Neural cell (in vitro differentiated cells): Measurements from ENCODE around the gene BTBD1. TPM values are rescaled to one million over a fixed set of nuclear protein-coding genes. Genes with fewer than 3 reads are reported as not detected.

Experiments used
- H2AFZ ChIP-seq: fragments of 200-600, 300-800 bp; sonication (generic), shearing (Covaris generic); 2 replicates; pipeline ENCODE4 v1.6.0; 2014; ENCODE audit warnings: low read depth, mild to moderate bottlenecking, antibody characterized with exemption, low read length, moderate library complexity
- H3F3A ChIP-seq: fragments of 200-600 bp; shearing (Covaris generic); 2 replicates; pipeline ENCODE4 v1.6.1; 2016; ENCODE audit warnings: mild to moderate bottlenecking, moderate library complexity, mixed read lengths, antibody characterized with exemption, low read length; ENCODE audit not compliant: insufficient read depth, poor library complexity, severe bottlenecking
- H3K27ac ChIP-seq: fragments of 200-600, 300-800 bp; sonication (generic), shearing (Covaris generic); 2 replicates; pipeline ENCODE4 v1.5.1; 2014; ENCODE audit warnings: mild to moderate bottlenecking, low read length, moderate library complexity
- H3K27me3 ChIP-seq: fragments of 300-800, 200-600 bp; sonication (generic), shearing (Covaris generic); 2 replicates; pipeline ENCODE4 v1.6.0; 2014; ENCODE audit warnings: mild to moderate bottlenecking, low read depth, low read length, moderate library complexity; ENCODE audit not compliant: insufficient read depth
- H3K36me3 ChIP-seq: fragments of 300-800, 200-600 bp; sonication (generic), shearing (Covaris generic); 2 replicates; pipeline ENCODE4 v1.5.1; 2014; ENCODE audit warnings: mild to moderate bottlenecking, antibody characterized with exemption, low read length, moderate library complexity; ENCODE audit not compliant: insufficient read depth
- H3K4me2 ChIP-seq: fragments of 300-800, 200-600 bp; sonication (generic), shearing (Covaris generic); 2 replicates; pipeline ENCODE4 v1.6.0; 2014; ENCODE audit warnings: mild to moderate bottlenecking, low read length
- H3K4me3 ChIP-seq: fragments of 300-800, 200-600 bp; sonication (generic), shearing (Covaris generic); 2 replicates; pipeline ENCODE4 v1.5.1; 2014; ENCODE audit warnings: mild to moderate bottlenecking, low read length, moderate library complexity
- H3K79me2 ChIP-seq: fragments of 200-600 bp; shearing (Covaris generic); replicated peaks from 2 replicates; pipeline ENCODE4 v1.6.0; 2014; ENCODE audit warnings: mild to moderate bottlenecking, low read length, moderate library complexity; ENCODE audit not compliant: insufficient read depth
- H3K9ac ChIP-seq: fragments of 300-800, 200-600 bp; sonication (generic), shearing (Covaris generic); 2 replicates; pipeline ENCODE4 v1.6.1; 2016; ENCODE audit warnings: mild to moderate bottlenecking, low read length, mixed read lengths
- H3K9me2 ChIP-seq: fragments of 200-600 bp; shearing (Covaris generic); 2 replicates; pipeline ENCODE4 v1.6.1; 2016; ENCODE audit warnings: mild to moderate bottlenecking, low read length, mixed read lengths; ENCODE audit not compliant: insufficient read depth
- H3K9me3 ChIP-seq: fragments of 200-600, 300-800 bp; sonication (generic), shearing (Covaris generic); 2 replicates; pipeline ENCODE4 v1.6.1; 2016; ENCODE audit warnings: mild to moderate bottlenecking, mixed run types, low read length, moderate library complexity, mixed read lengths
- H4K20me1 ChIP-seq: fragments of 200-600 bp; shearing (Covaris generic); 2 replicates; pipeline ENCODE4 v1.6.1; 2016; ENCODE audit warnings: mild to moderate bottlenecking, mixed run types; ENCODE audit not compliant: insufficient read depth
- EP300 ChIP-seq: fragments of 450-650 bp; conservative IDR thresholded peaks from 2 replicates; pipeline ENCODE4 v1.6.1; 2014; ENCODE audit warnings: antibody characterized with exemption, mild to moderate bottlenecking, moderate library complexity; ENCODE audit not compliant: poor library complexity, severe bottlenecking
- EZH2 ChIP-seq: fragments of 200-600, 300-800 bp; shearing (Covaris generic), sonication (generic); IDR thresholded peaks from 2 replicates; pipeline ENCODE4 v1.6.1; 2014; ENCODE audit warnings: antibody characterized with exemption, low read length, borderline replicate concordance, mild to moderate bottlenecking; ENCODE audit not compliant: insufficient read depth, poor library complexity, severe bottlenecking
- MXI1 ChIP-seq: fragments of 450-650 bp; conservative IDR thresholded peaks from 2 replicates; pipeline ENCODE4 v1.6.1; 2014; ENCODE audit warnings: antibody characterized with exemption, mild to moderate bottlenecking; ENCODE audit not compliant: poor library complexity, severe bottlenecking
- POLR2AphosphoS5 ChIP-seq: IDR thresholded peaks from 2 replicates; pipeline ENCODE4 v1.6.1; 2012
- RAD21 ChIP-seq: fragments of 450-650 bp; conservative IDR thresholded peaks from 2 replicates; pipeline ENCODE4 v1.6.1; 2014; ENCODE audit warnings: antibody characterized with exemption, mild to moderate bottlenecking, moderate library complexity
- SMC3 ChIP-seq: fragments of 450-650 bp; conservative IDR thresholded peaks from 2 replicates; pipeline ENCODE4 v1.6.1; 2014; ENCODE audit warnings: antibody characterized with exemption, mild to moderate bottlenecking, moderate library complexity; ENCODE audit not compliant: poor library complexity
- TAF1 ChIP-seq: IDR thresholded peaks from 2 replicates; pipeline ENCODE4 v1.6.1; 2012; ENCODE audit warnings: low read depth
- polyA plus RNA-seq: library from polyadenylated mRNA; depleted of rRNA; stranded (reverse); fragments of >200 nt; gene quantifications from 2 replicates; pipeline ENCODE4 v1.2.3, GENCODE V29; 2014
- TF ChIP-seq, protein P1 (sequence below): IDR thresholded peaks from 2 replicates; pipeline ENCODE4 v1.6.1; 2012; ENCODE audit warnings: borderline replicate concordance
- TF ChIP-seq, protein P2 (sequence below): fragments of 450-650 bp; IDR thresholded peaks from 2 replicates; pipeline ENCODE4 v1.5.1; 2014; ENCODE audit warnings: antibody characterized with exemption, mild to moderate bottlenecking, moderate library complexity; ENCODE audit not compliant: poor library complexity, severe bottlenecking

The BTBD1 gene
- polyA plus RNA-seq, 1 donor from 2014 or later: 153 TPM

DNA sequence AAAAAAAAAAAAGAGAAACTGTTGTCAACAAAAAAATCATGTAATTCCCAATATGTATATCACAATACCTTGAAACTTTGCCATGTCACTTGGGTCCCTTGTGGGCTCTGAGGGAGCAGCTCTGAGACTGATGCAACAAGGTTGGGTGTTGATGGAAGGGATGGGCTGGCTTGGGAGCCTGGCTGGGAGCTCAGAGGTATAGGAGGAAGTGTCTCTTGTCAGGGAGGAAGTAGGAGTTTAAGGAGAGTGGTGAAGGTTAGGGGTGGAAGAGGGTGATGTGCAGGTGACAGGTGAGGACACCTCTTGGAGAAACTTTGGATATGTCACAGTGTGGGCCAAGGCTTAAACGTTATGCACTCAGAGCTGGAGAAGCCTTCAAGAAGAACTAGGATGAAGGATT is 38.4 kb upstream of the BTBD1 start:
- Histone ChIP-seq H3K9ac (no peak overlapping the region), H3K9me3 (no peaks in the 10 kb centered on the region), H2AFZ (no peak overlapping the region), H3K9me2 (no peaks in the 10 kb centered on the region), H3K4me3 (no peak overlapping the region), H3F3A (no peaks in the 10 kb centered on the region), H3K4me2 (no peak overlapping the region), H3K79me2 (no peaks in the 10 kb centered on the region), H3K27ac (no peak overlapping the region), H3K27me3 (peaks cover 25% of the 10 kb centered on the region), H3K36me3 (peaks cover 5% of the 10 kb centered on the region), H4K20me1 (no peaks in the 10 kb centered on the region)
- no peak for TF ChIP-seq MXI1
- TF ChIP-seq SMC3: no peak
- TF ChIP-seq EZH2: no peak
- TF ChIP-seq EP300: no peak
- TF ChIP-seq, protein P1, sequence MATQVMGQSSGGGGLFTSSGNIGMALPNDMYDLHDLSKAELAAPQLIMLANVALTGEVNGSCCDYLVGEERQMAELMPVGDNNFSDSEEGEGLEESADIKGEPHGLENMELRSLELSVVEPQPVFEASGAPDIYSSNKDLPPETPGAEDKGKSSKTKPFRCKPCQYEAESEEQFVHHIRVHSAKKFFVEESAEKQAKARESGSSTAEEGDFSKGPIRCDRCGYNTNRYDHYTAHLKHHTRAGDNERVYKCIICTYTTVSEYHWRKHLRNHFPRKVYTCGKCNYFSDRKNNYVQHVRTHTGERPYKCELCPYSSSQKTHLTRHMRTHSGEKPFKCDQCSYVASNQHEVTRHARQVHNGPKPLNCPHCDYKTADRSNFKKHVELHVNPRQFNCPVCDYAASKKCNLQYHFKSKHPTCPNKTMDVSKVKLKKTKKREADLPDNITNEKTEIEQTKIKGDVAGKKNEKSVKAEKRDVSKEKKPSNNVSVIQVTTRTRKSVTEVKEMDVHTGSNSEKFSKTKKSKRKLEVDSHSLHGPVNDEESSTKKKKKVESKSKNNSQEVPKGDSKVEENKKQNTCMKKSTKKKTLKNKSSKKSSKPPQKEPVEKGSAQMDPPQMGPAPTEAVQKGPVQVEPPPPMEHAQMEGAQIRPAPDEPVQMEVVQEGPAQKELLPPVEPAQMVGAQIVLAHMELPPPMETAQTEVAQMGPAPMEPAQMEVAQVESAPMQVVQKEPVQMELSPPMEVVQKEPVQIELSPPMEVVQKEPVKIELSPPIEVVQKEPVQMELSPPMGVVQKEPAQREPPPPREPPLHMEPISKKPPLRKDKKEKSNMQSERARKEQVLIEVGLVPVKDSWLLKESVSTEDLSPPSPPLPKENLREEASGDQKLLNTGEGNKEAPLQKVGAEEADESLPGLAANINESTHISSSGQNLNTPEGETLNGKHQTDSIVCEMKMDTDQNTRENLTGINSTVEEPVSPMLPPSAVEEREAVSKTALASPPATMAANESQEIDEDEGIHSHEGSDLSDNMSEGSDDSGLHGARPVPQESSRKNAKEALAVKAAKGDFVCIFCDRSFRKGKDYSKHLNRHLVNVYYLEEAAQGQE: no peak
- no peak for TF ChIP-seq RAD21
- TF ChIP-seq TAF1: no peak
- TF ChIP-seq, protein P2, sequence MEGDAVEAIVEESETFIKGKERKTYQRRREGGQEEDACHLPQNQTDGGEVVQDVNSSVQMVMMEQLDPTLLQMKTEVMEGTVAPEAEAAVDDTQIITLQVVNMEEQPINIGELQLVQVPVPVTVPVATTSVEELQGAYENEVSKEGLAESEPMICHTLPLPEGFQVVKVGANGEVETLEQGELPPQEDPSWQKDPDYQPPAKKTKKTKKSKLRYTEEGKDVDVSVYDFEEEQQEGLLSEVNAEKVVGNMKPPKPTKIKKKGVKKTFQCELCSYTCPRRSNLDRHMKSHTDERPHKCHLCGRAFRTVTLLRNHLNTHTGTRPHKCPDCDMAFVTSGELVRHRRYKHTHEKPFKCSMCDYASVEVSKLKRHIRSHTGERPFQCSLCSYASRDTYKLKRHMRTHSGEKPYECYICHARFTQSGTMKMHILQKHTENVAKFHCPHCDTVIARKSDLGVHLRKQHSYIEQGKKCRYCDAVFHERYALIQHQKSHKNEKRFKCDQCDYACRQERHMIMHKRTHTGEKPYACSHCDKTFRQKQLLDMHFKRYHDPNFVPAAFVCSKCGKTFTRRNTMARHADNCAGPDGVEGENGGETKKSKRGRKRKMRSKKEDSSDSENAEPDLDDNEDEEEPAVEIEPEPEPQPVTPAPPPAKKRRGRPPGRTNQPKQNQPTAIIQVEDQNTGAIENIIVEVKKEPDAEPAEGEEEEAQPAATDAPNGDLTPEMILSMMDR: no peak
- no peak for TF ChIP-seq POLR2AphosphoS5

- H3K9me2 ChIP-seq: no peaks in the 10 kb centered on the region
- peaks cover 25% of the 10 kb centered on the region for H3K27me3 ChIP-seq
- H3K9me3 ChIP-seq: no peaks in the 10 kb centered on the region
Observed at GRCh38 chr15:83104141-83104540, 37.1 kb upstream of the BTBD1 start.

More at GRCh38 chr15:83104141-83104540, 37.1 kb upstream of the BTBD1 start:
- Histone ChIP-seq H2AFZ (no peak overlapping the region), H3K79me2 (no peaks in the 10 kb centered on the region), H3K4me2 (no peak overlapping the region), H3K9ac (no peak overlapping the region), H3K27ac (no peak overlapping the region), H3K36me3 (peaks cover 5% of the 10 kb centered on the region), H4K20me1 (no peaks in the 10 kb centered on the region), H3K4me3 (no peak overlapping the region), H3F3A (no peaks in the 10 kb centered on the region)
- TF ChIP-seq, protein P2: no peak
- TF ChIP-seq EP300: no peak
- TF ChIP-seq MXI1: no peak
- TF ChIP-seq SMC3: no peak
- TF ChIP-seq, protein P1: no peak
- no peak for TF ChIP-seq POLR2AphosphoS5
- TF ChIP-seq EZH2: no peak
- TF ChIP-seq TAF1: no peak
- no peak for TF ChIP-seq RAD21
